WERI-Rb-1 (cell line): ENCODE data around the gene HIGD1A.

Experiments used
- DNase-seq: peaks from one replicate; pipeline ENCODE4 v3.0.0-alpha.2; 2020
- H3K27ac ChIP-seq: fragments of 250-450 bp; sonication (Bioruptor Pico); 2 replicates; pipeline ENCODE4 v1.5.1; 2020; ENCODE audit warnings: mild to moderate bottlenecking, moderate library complexity
- H3K27me3 ChIP-seq: fragments of 250-450 bp; sonication (Bioruptor Pico); 2 replicates; pipeline ENCODE4 v1.5.1; 2021; ENCODE audit warnings: mild to moderate bottlenecking, low read depth, moderate library complexity; ENCODE audit not compliant: insufficient read depth, severe bottlenecking
- H3K36me3 ChIP-seq: fragments of 250-450 bp; sonication (Bioruptor Pico); 2 replicates; pipeline ENCODE4 v1.5.1; 2020; ENCODE audit warnings: mild to moderate bottlenecking, moderate library complexity
- H3K4me3 ChIP-seq: 2 replicates; pipeline ENCODE4 v1.5.1; 2011; ENCODE audit warnings: low read depth, mild to moderate bottlenecking, control low read depth, low read length
- H3K9me3 ChIP-seq: fragments of 250-450 bp; sonication (Bioruptor Pico); 2 replicates; pipeline ENCODE4 v1.5.1; 2021; ENCODE audit warnings: mild to moderate bottlenecking, moderate library complexity; ENCODE audit not compliant: severe bottlenecking
- TF ChIP-seq, protein P1 (sequence below): IDR thresholded peaks from 2 replicates; pipeline ENCODE4 v1.5.1; 2011; ENCODE audit warnings: low read depth, mild to moderate bottlenecking, control low read depth, inconsistent platforms, low read length

Gene HIGD1A

DNA sequence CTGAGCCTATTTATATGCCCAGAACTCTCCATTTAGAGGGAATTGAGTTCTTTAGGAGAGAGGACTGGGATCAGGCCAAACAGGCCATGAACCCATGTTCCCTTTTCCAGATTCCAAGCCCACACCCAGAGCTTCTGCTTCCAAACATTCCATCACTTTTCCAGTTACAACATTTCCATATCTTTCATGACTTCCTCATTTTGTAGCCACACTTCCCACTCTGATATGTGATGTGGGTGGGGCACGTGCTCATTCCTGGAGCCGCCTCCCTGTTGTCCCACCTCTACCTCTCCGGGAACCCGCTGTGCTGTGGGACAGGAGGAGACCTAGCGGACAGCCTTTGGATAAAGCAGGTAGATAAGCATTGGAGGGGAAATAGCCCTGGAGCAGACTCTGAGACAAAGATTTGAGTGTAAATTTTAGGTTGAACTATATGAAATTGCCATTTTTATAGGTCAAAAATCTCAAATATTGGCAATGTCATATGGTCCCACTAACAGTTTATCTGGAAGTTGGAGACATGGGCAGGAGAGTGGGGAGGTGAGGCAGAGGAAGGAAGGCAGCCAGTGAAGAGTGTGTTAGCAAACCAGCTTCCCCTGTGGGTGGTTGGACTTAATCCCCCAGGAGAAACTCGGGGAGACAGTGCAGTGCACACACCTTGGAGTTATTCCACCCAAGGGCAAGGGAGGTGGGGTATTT is 39.6 kb upstream of the HIGD1A start:
- no peaks in the 10 kb centered on the region for H3K9me3 ChIP-seq
- H3K36me3 ChIP-seq, result no peaks in the 10 kb centered on the region
- no peak overlapping the region for H3K4me3 ChIP-seq
- TF ChIP-seq, protein P1, sequence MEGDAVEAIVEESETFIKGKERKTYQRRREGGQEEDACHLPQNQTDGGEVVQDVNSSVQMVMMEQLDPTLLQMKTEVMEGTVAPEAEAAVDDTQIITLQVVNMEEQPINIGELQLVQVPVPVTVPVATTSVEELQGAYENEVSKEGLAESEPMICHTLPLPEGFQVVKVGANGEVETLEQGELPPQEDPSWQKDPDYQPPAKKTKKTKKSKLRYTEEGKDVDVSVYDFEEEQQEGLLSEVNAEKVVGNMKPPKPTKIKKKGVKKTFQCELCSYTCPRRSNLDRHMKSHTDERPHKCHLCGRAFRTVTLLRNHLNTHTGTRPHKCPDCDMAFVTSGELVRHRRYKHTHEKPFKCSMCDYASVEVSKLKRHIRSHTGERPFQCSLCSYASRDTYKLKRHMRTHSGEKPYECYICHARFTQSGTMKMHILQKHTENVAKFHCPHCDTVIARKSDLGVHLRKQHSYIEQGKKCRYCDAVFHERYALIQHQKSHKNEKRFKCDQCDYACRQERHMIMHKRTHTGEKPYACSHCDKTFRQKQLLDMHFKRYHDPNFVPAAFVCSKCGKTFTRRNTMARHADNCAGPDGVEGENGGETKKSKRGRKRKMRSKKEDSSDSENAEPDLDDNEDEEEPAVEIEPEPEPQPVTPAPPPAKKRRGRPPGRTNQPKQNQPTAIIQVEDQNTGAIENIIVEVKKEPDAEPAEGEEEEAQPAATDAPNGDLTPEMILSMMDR, result no peak
- no peak overlapping the region for H3K27ac ChIP-seq
- H3K27me3 ChIP-seq, result no peaks in the 10 kb centered on the region
- no peak for DNase-seq

DNA sequence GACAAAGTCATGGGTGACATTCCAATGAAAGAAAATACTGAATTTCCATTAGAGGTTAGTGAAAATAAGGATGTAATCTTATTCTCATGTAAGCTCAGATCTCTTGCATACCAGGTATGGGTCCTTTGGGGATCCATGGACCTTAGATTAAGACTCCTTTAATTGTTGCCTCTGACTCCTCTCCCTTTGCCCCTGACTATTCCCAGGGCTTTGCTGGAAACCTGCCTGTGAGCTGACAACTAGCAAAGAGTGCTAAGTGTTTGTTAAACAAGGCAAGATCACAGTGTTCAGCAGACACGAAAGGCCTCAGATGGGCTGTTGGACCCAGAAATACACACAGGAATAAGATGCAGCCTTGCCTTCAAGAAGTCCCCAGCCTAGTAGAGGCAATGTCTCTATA is 37.0 kb upstream of the HIGD1A start:
- Histone ChIP-seq H3K4me3 (no peak overlapping the region), H3K36me3 (no peaks in the 10 kb centered on the region)
- DNase-seq, result no peak

DNA sequence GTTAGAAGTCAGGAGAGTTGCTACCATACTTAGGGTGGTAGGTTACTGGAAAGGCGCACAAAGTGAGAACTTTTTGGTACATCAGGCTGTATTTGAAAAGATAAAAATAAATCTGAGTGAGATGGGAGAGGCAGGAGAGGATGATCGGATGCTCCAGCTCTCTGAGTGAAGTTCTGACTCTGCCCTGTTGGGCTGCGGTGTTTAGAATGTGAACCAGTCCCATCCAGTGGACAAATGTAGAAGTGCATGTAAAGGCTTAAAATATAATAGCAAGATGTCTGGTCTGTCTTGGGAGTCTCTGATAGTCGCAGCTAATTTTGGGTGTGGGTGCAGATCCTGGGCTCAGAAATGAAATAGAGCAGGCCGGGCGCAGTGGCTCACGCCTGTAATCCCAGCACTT is 35.3 kb upstream of the HIGD1A start:
- Histone ChIP-seq H3K27me3 (no peaks in the 10 kb centered on the region), H3K4me3 (no peak overlapping the region), H3K27ac (no peak overlapping the region), H3K36me3 (no peaks in the 10 kb centered on the region), H3K9me3 (no peaks in the 10 kb centered on the region)
- TF ChIP-seq, protein P1, result peak; percentile 65
- peak; percentile 51 for DNase-seq

More for the DNA sequence above, 37.0 kb upstream of the HIGD1A start:
- H3K9me3 ChIP-seq, result no peaks in the 10 kb centered on the region
- no peaks in the 10 kb centered on the region for H3K27me3 ChIP-seq
- TF ChIP-seq, protein P1, result no peak
- H3K27ac ChIP-seq, result no peak overlapping the region

DNA sequence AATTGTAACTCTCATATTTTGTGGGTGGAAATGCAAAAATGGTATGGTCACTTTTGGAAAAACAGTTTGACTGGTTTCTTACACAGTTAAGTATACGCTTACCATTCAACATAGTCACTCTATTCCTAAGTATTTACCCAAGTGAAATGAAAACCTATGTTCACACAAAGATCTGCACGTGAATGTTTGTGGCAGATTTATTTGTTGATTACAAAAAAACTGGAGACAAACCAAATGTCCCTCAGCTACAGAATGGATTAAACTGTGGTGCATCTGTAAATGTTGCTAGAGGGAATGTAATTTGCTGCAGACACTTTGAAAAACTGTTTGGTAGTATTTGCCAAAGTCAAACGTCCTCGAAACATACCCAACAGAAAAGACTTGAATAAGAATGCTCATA is 34.3 kb upstream of the HIGD1A start:
- TF ChIP-seq, protein P1, result no peak
- H3K36me3 ChIP-seq, result no peaks in the 10 kb centered on the region
- no peaks in the 10 kb centered on the region for H3K27me3 ChIP-seq
- no peak for DNase-seq
- no peaks in the 10 kb centered on the region for H3K9me3 ChIP-seq
- H3K4me3 ChIP-seq, result no peak overlapping the region
- no peak overlapping the region for H3K27ac ChIP-seq

DNA sequence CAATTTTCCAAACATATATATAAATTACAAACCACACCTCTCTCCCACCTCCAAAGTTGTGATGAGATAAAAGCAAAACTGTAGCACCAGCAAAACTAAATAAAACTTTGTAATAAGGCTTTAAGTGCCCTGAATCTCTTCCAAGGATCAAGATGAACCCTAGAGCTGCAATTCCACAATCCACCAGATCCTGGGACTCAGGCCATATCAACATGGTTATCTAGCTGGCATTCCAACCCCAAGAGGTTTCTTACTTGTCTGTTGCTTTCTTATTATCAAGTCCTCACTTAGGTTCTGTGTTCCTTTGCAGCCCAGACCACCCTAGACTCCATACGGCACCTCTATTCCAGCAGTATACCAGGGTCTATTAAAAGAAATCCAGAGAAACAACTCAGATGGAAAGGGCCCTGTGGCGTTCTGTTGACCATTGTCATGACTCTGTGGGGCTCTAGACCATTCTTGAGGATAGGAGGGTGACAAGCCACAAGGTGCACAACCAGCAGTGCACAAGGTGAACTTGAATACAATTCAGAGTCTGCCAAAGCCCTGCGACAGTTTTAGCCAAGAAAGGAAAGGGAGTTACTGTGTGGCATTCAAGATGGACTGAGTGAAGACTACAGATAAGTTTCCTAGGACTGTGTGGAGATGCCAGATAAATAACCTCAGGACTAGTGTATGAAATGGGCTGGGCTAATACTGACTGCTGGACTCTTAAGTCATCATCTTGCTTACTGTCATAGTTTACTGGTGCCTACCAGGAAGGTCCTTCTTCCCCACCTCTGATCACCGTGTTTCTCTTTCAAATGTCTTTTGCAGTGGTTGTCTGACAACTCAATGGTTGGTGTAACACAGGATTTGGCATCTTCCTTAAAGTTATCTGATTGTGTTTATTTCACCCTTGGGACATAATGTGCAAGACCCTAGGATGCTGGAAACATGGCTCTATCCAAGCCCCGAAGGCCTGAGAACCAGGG is 32.1 kb upstream of the HIGD1A start:
- Histone ChIP-seq H3K9me3 (no peaks in the 10 kb centered on the region), H3K27ac (no peak overlapping the region), H3K27me3 (no peaks in the 10 kb centered on the region), H3K36me3 (no peaks in the 10 kb centered on the region), H3K4me3 (no peak overlapping the region)
- TF ChIP-seq, protein P1, result no peak
- DNase-seq, result no peak
